ENCODE measurements around the gene SOHLH1. TPM values are rescaled to one million over a fixed set of nuclear protein-coding genes. Genes with fewer than 3 reads are reported as not detected.

SOHLH1 gene
- total and polyA plus RNA-seq, 8 donors = not detected

- DNase-seq = no peak
- 76 to 87% (median 82%) methylated on average over 10 of the region's 10 CpGs for WGBS, 5 donors
- TF ChIP-seq CTCF (IDR thresholded peaks at IDR 0.05) = no peak
- no peak for TF ChIP-seq EP300 (IDR thresholded peaks at IDR 0.05)
- TF ChIP-seq POLR2A (IDR thresholded peaks at IDR 0.05) = no peak
- TF ChIP-seq POLR2AphosphoS5 (IDR thresholded peaks at IDR 0.05) = no peak
Measured at GRCh38 chr9:135689011-135689410, 10.3 kb downstream of the SOHLH1 start.

GRCh38 chr9:135687216-135687615 lies 12.1 kb downstream of the SOHLH1 start:
- Histone ChIP-seq H3K4me3 (no peak overlapping the region), H3K27ac (no peak overlapping the region), H3K4me1 (no peaks in the 10 kb centered on the region), H3K9me3 (no peaks in the 10 kb centered on the region), H3K36me3 (no peaks in the 10 kb centered on the region), H3K27me3 (peaks cover 0 to 89% (median 12%) of the 10 kb centered on the region in 3 donors)
- no peak for DNase-seq
- intact Hi-C loops (cut with DNase I; ENCODE audit: low total_unique reads) = no loop called here
- 80 to 91% (median 84%) methylated on average over 12 to 15 of the region's 15 CpGs for WGBS, 5 donors
- TF ChIP-seq POLR2AphosphoS5 (IDR thresholded peaks at IDR 0.05) (no peak), POLR2A (IDR thresholded peaks at IDR 0.05) (no peak), CTCF (IDR thresholded peaks at IDR 0.05) (no peak), EP300 (IDR thresholded peaks at IDR 0.05) (no peak)

More at GRCh38 chr9:135689011-135689410, 10.3 kb downstream of the SOHLH1 start:
- Histone ChIP-seq H3K36me3 (no peaks in the 10 kb centered on the region), H3K4me1 (no peaks in the 10 kb centered on the region), H3K4me3 (no peak overlapping the region), H3K27me3 (peaks cover 0 to 91% (median 9%) of the 10 kb centered on the region in 3 donors), H3K9me3 (no peaks in the 10 kb centered on the region), H3K27ac (no peak overlapping the region)
- intact Hi-C loops (cut with DNase I; ENCODE audit: low total_unique reads) = no loop called here

- WGBS, 5 donors = 61 to 79% (median 77%) methylated on average over 17 of the region's 17 CpGs; no CpG with 5 or more reads in 1 of the 5 donors
- no peak overlapping the region for H3K4me3 ChIP-seq
- H3K36me3 ChIP-seq = no peaks in the 10 kb centered on the region
- H3K27ac ChIP-seq = no peak overlapping the region
- no peak for DNase-seq
- no peaks in the 10 kb centered on the region for H3K4me1 ChIP-seq
- intact Hi-C loops (cut with DNase I; ENCODE audit: low total_unique reads) = no loop called here
- no peaks in the 10 kb centered on the region for H3K9me3 ChIP-seq
- TF ChIP-seq POLR2AphosphoS5 (IDR thresholded peaks at IDR 0.05) (no peak), POLR2A (IDR thresholded peaks at IDR 0.05) (no peak), EP300 (IDR thresholded peaks at IDR 0.05) (no peak), CTCF (IDR thresholded peaks at IDR 0.05) (no peak)
- H3K27me3 ChIP-seq = peaks cover 0 to 88% (median 15%) of the 10 kb centered on the region in 3 donors
Measured at GRCh38 chr9:135684691-135685090, 14.6 kb downstream of the SOHLH1 start.

GRCh38 chr9:135683401-135684034 lies 15.8 kb downstream of the SOHLH1 start:
- H3K36me3 ChIP-seq = no peaks in the 10 kb centered on the region
- WGBS, 5 donors = 64 to 72% (median 69%) methylated on average over 11 to 15 of the region's 15 CpGs

More at GRCh38 chr9:135683401-135684034, 15.8 kb downstream of the SOHLH1 start:
- Histone ChIP-seq H3K27ac (no peak overlapping the region), H3K4me1 (no peaks in the 10 kb centered on the region), H3K9me3 (no peaks in the 10 kb centered on the region), H3K27me3 (peaks cover 0 to 82% (median 15%) of the 10 kb centered on the region in 3 donors), H3K4me3 (no peak overlapping the region)
- intact Hi-C loops (cut with DNase I; ENCODE audit: low total_unique reads) = no loop called here
- no peak for DNase-seq
- no peak for TF ChIP-seq POLR2AphosphoS5 (IDR thresholded peaks at IDR 0.05)
- no peak for TF ChIP-seq POLR2A (IDR thresholded peaks at IDR 0.05)
- no peak for TF ChIP-seq EP300 (IDR thresholded peaks at IDR 0.05)
- no peak for TF ChIP-seq CTCF (IDR thresholded peaks at IDR 0.05)
